NB4 (cell line): ENCODE data around the gene ARID4A.
"Not testable (repeated sequence)": the region's sequence is repeated elsewhere in the genome, so short reads cannot be mapped to it uniquely, and the experiment has no call there.

Experiments used
- DNase-seq: peaks from one replicate; pipeline ENCODE4 v3.0.0; 2010; ENCODE audit warnings: low read depth
- H3K4me3 ChIP-seq: one replicate; pipeline ENCODE4 v1.5.1; 2011; ENCODE audit warnings: mild to moderate bottlenecking, low read depth, low read length, moderate library complexity
- MYC ChIP-seq: IDR thresholded peaks from 2 replicates; pipeline ENCODE4 v1.6.1; 2011; ENCODE audit warnings: low read depth, low read length
- POLR2A ChIP-seq: IDR thresholded peaks from 2 replicates; pipeline ENCODE4 v1.6.1; 2011; ENCODE audit warnings: mild to moderate bottlenecking; ENCODE audit not compliant: insufficient read length; ENCODE audit errors: extremely low read depth
- TF ChIP-seq, protein P1 (sequence below): IDR thresholded peaks from 2 replicates; pipeline ENCODE4 v1.6.1; 2011; ENCODE audit warnings: low read depth, low read length
- TF ChIP-seq, protein P2 (sequence below): IDR thresholded peaks from one replicate; pipeline ENCODE4 v1.5.1; 2012; ENCODE audit warnings: low read depth, low read length

Gene ARID4A

DNA sequence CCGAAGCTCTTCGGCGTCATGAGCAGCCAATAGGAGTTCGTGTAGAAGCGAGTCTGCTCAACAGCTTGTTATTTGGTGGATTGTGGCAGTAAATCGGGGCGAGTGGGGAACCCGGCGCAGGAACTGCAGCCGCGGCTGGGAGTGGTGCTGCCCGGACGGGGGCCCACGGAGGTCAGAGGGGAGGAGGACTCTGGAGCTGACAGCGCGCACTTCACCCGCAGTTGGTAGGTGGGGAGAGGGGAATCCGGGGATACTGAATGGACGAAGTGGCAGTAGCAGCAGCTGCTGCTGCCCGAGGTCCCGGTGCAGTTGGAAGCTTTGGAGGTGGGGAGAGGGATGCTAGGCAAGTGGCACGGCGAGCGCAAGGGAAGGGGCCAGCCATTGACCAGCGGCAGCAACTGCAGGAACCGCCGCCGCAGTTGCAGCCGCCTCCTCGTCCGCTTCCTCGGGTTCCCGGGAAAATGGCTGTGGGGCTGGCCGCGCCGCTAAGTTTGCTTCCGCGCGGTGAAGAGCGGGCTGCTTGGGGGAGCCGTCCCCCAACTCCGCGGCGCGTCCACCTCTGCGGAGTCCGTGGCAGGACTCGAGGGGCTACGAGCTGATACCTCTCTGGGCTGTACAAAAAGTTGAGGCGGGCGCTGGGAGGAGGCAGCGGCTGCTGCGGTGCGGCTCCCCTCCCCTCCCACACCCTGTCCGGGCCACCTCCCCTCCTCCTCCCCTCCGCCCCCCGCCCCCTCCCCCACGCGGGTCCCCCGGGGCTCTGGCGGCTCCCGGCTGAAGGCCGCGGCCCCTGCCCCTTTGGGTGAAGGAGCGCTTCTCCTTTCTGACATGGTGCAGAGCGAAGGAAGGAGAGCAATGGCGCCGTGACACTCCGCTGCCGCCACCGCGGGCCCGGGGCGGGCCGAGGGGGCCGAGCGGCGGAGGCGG, at the start of gene ARID4A:
Gene ARID4A, plus strand, starts transcription at position 79 of the 924 bp plus-strand sequence. CDS start 1,300 bp downstream, outside the sequence.
- peak within 1 kb of the TSS; percentile 88 for H3K4me3 ChIP-seq
- DNase-seq = peak; percentile 78
- TF ChIP-seq, protein P1, sequence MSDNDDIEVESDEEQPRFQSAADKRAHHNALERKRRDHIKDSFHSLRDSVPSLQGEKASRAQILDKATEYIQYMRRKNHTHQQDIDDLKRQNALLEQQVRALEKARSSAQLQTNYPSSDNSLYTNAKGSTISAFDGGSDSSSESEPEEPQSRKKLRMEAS = no peak
- TF ChIP-seq POLR2A = peak; percentile 78

DNA sequence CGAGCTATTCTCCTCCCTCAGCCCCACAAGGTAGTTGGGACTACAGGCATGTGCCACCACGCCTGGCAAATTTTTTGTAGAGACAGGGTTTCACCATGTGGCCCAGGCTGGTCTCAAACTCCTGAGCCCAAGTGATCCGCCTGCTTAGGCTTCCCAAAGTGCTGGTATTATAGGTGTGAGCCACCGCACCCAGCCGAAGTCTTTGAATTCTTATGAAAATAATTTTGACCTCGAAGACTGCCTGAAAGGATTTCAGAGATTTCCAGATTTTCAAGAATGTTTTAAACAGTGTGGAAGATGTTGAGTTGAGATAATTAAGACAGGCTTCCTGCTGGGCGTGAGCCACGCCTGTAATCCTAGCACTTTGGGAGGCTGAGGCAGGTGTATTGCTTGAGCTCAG, 48.7 kb upstream of the ARID4A start:
- no peak overlapping the region for H3K4me3 ChIP-seq
- no peak for DNase-seq
- TF ChIP-seq POLR2A = no peak

GRCh38 chr14:58258156-58258555, 40.2 kb upstream of the ARID4A start:
- TF ChIP-seq, protein P1 = no peak
- TF ChIP-seq, protein P2, sequence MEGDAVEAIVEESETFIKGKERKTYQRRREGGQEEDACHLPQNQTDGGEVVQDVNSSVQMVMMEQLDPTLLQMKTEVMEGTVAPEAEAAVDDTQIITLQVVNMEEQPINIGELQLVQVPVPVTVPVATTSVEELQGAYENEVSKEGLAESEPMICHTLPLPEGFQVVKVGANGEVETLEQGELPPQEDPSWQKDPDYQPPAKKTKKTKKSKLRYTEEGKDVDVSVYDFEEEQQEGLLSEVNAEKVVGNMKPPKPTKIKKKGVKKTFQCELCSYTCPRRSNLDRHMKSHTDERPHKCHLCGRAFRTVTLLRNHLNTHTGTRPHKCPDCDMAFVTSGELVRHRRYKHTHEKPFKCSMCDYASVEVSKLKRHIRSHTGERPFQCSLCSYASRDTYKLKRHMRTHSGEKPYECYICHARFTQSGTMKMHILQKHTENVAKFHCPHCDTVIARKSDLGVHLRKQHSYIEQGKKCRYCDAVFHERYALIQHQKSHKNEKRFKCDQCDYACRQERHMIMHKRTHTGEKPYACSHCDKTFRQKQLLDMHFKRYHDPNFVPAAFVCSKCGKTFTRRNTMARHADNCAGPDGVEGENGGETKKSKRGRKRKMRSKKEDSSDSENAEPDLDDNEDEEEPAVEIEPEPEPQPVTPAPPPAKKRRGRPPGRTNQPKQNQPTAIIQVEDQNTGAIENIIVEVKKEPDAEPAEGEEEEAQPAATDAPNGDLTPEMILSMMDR = no peak
- TF ChIP-seq MYC (no peak), POLR2A (no peak)
- DNase-seq = no peak
- no peak overlapping the region for H3K4me3 ChIP-seq

- DNase-seq, H3K4me3 ChIP-seq: not testable (repeated sequence)
These were observed 36.4 kb upstream of the ARID4A start for GRCh38 chr14:58262005-58262404.

DNA sequence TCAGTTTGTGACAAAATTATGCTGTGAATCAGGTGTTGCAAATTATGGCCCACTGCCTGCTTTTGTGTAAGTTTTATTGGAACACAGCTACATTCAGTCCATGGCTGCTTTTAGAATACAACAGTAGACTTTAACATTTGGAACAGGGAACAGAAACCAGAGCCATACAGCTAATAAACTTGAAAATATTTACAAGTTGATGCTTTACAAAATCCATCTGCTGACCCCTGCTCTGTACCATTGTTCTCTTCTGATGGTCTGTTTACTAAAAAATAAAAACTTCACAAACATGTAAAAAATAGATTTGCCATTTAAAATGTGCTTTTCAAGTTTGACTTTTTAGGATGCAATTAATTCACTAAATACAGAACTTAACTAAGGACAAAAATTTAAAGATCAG, 33.0 kb upstream of the ARID4A start:
- TF ChIP-seq MYC = no peak
- TF ChIP-seq POLR2A = no peak
- TF ChIP-seq, protein P1 = no peak
- TF ChIP-seq, protein P2 = no peak
- no peak for DNase-seq
- no peak overlapping the region for H3K4me3 ChIP-seq

GRCh38 chr14:58270628-58271027, 27.7 kb upstream of the ARID4A start:
- H3K4me3 ChIP-seq = no peak overlapping the region
- no peak for DNase-seq
- TF ChIP-seq POLR2A (no peak), MYC (no peak)
- TF ChIP-seq, protein P1 = no peak
- TF ChIP-seq, protein P2 = no peak

DNA sequence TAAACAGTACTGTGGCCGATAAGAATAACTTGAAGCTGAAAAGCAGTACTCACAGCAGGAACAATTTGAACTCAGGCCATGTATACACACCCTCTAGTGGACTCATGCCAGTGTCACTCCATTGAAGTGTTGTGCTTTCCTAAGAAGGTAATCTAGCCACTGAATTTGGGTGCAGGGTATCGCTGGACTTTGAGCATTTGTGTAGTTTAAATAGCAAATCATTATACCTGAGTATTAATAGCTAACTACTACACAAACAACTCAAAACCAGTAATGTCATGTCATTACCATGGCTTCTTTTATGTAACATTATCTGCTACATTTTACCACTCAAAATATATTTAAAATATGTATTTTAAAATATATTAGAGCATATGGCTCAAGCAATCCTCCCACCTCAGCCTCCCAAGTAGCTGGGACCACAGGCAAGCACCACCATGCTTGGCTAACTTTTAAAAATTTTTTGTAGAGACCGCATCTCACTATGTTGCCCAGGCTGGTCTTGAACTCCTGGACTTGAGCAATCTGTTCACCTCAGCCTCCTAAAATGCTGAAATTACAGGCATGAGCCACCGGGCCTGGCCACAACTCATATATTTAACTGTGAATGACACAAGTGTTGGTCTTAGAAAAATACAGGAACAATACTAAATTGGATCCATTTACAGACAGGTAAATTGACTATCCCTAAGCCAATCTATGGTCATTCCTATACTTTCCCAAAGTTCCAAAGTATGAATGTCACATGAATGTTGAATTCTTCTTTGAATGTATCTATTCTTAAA, 25.6 kb upstream of the ARID4A start:
- TF ChIP-seq, protein P1 = no peak
- TF ChIP-seq, protein P2 = no peak
- TF ChIP-seq POLR2A (no peak), MYC (no peak)
- peak; percentile 25 for DNase-seq

More for the DNA sequence above, 25.6 kb upstream of the ARID4A start:
- H3K4me3 ChIP-seq = no peak overlapping the region
